ENCODE measurements around the gene GPR162. TPM values are rescaled to one million over a fixed set of nuclear protein-coding genes. Genes with fewer than 3 reads are reported as not detected.

GPR162 gene
- total and polyA plus RNA-seq, 2 of the 4 experiments (the other 2 are of a cell fraction), result 2.9 to 6.0 TPM

GRCh38 chr12:6854036-6854435 is 32.4 kb downstream of the GPR162 start:
- no peak overlapping the region for H3K4me2 ChIP-seq (ENCODE audit: low read depth, low read length)
- in situ Hi-C loops (cut with MboI; ENCODE audit: low sequenced_read_pairs) (no loop called here), intact Hi-C loops (cut with micrococcal nuclease) (no loop called here), dilution Hi-C loops (cut with HindIII; ENCODE audit: low sequenced_read_pairs, unreplicated experiment) (no loop called here)
- H2BK15ac ChIP-seq (ENCODE audit: low read depth, low read length), result no peak overlapping the region
- H2AK9ac ChIP-seq (replicated peaks; ENCODE audit: low read depth, low read length, poor library complexity), result peak overlapping the region; percentile 63
- no TSS peak for BruUV-seq (replicated peaks)
- peaks cover 5% of the 10 kb centered on the region for H3K4me1 ChIP-seq (ENCODE audit: control insufficient read depth, insufficient read depth, low read length)
- DNase-seq, result no peak
- H3K9me3 ChIP-seq (ENCODE audit: control insufficient read depth, insufficient read depth, low read length), result no peaks in the 10 kb centered on the region
- peaks cover 15% of the 10 kb centered on the region for H4K20me1 ChIP-seq (ENCODE audit: insufficient read depth, low read length)
- no peak overlapping the region for H3K27ac ChIP-seq (ENCODE audit: insufficient read depth, low read length)
- H2BK120ac ChIP-seq (ENCODE audit: low read depth, low read length), result no peak overlapping the region
- H2AK5ac ChIP-seq (ENCODE audit: low read depth, low read length), result peak overlapping the region; percentile 3; the same call in 1 of the 2 replicates
- H3K23ac ChIP-seq (ENCODE audit: low read depth, low read length), result peak overlapping the region; percentile 53; the same call in 1 of the 2 replicates
- POLR2A ChIA-PET (ENCODE audit: unreplicated experiment), result no interaction called here
- H2BK5ac ChIP-seq (ENCODE audit: low read depth, low read length, poor library complexity, severe bottlenecking), result no peak overlapping the region
- no peak overlapping the region for H2BK20ac ChIP-seq (ENCODE audit: low read depth, low read length)
- H3K36me3 ChIP-seq (ENCODE audit: control insufficient read depth, insufficient read depth, low read length), result peaks cover 40% of the 10 kb centered on the region
- no peak overlapping the region for H3K14ac ChIP-seq (replicated peaks; ENCODE audit: low read depth, low read length)
- ATAC-seq (ENCODE audit: low read depth), result no peak
- H3K56ac ChIP-seq (ENCODE audit: extremely low read depth, insufficient read depth, low read length), result no peak overlapping the region
- H3K27me3 ChIP-seq (ENCODE audit: control insufficient read depth, insufficient read depth, low read length), result no peaks in the 10 kb centered on the region
- 0 out of 4 replicates have a peak overlapping the region, but pooled peaks of 1 of the 2 experiments have one; percentile 0 for H4K8ac ChIP-seq (ENCODE audit: low read depth in 2 of 2, low read length in 2 of 2)
- TF ChIP-seq RFX5 (IDR thresholded peaks at IDR 0.05; ENCODE audit: low read depth, low read length) (no peak), NFE2L2 (IDR thresholded peaks at IDR 0.05; ENCODE audit: low read depth, low read length) (no peak), ELK1 (IDR thresholded peaks at IDR 0.05; ENCODE audit: borderline replicate concordance, low read depth, low read length) (no peak), RAD21 (IDR thresholded peaks at IDR 0.05; ENCODE audit: low read length) (no peak), FOS (IDR thresholded peaks at IDR 0.05; ENCODE audit: low read depth, low read length) (no peak), CHD1 (IDR thresholded peaks at IDR 0.05; ENCODE audit: low read depth, low read length) (no peak), SMC3 (IDR thresholded peaks at IDR 0.05; ENCODE audit: low read depth, low read length) (no peak), MXI1 (IDR thresholded peaks at IDR 0.05; ENCODE audit: borderline replicate concordance, low read depth, low read length) (no peak), CTCF (conservative IDR thresholded peaks at IDR 0.05; ENCODE audit: low read depth, low read length) (no peak)
- WGBS, 2 experiments (ENCODE audit: extremely low coverage in 2 of 2, insufficient read length in 1 of 2), result 91% methylated on average over 5 of the region's 6 CpGs; no CpG with 5 or more reads in 1 of the 2 experiments
- H4K91ac ChIP-seq (ENCODE audit: insufficient read depth, low read depth, low read length), result no peak overlapping the region
- H3K18ac ChIP-seq (ENCODE audit: low read depth, low read length), result no peak overlapping the region
- CTCF ChIA-PET, result interaction anchor here (3.3 kb wide), 1 partner anchor 19 kb away, joined by 10 read pairs; the partner anchor contains the start of gene SPSB2
- H2AFZ ChIP-seq (replicated peaks; ENCODE audit: low read length, poor library complexity), result no peak overlapping the region
- peaks cover 20 to 45% of the 10 kb centered on the region in 2 experiments for H3K79me1 ChIP-seq (ENCODE audit: low read depth in 1 of 2, low read length in 2 of 2)
- no peak overlapping the region for H3K4me3 ChIP-seq (ENCODE audit: insufficient read depth, low read depth, low read length)
- H3K9ac ChIP-seq (ENCODE audit: low read depth, low read length), result no peak overlapping the region
- no peaks in the 10 kb centered on the region for H3K9me1 ChIP-seq (ENCODE audit: insufficient read depth, low read length)
- H3K4ac ChIP-seq (ENCODE audit: low read depth, low read length), result peak overlapping the region; percentile 25; the same call in 1 of the 2 replicates
- H4K5ac ChIP-seq (ENCODE audit: low read depth, low read length), result no peak overlapping the region

All from IMR-90 (cell line).